Mucosa of gallbladder (tissue), 1 donor: Measurements from ENCODE around the gene SEZ6L2. TPM values are rescaled to one million over a fixed set of nuclear protein-coding genes. Genes with fewer than 3 reads are reported as not detected.
"Not testable (repeated sequence)": the region's sequence is repeated elsewhere in the genome, so short reads cannot be mapped to it uniquely, and the experiment has no call there.

Experiments
- DNase-seq: peaks from one replicate; pipeline ENCODE4 v3.0.0-alpha.2; 2020; ENCODE audit warnings: low spot score
- total RNA-seq: library from RNA; stranded (reverse); gene quantifications from one replicate; pipeline ENCODE4 v1.2.1, GENCODE V29; 2021
- donor health status: DM: no; HTN: no; CAD: no.

Gene SEZ6L2
- total RNA-seq, 1 donor from 2014 or later, result 113 TPM

GRCh38 chr16:29910819-29911675 lies 11.7 kb upstream of the SEZ6L2 start:
- no peak for DNase-seq

GRCh38 chr16:29909851-29910250 lies 10.5 kb upstream of the SEZ6L2 start:
- not testable (repeated sequence) for DNase-seq

- no peak for DNase-seq
Measured at GRCh38 chr16:29909391-29909790, 10.0 kb upstream of the SEZ6L2 start.

GRCh38 chr16:29908719-29909220 lies 9.4 kb upstream of the SEZ6L2 start:
- no peak for DNase-seq

GRCh38 chr16:29907973-29908372 lies 8.6 kb upstream of the SEZ6L2 start:
- no peak for DNase-seq

GRCh38 chr16:29906520-29907244 lies 7.3 kb upstream of the SEZ6L2 start:
- DNase-seq, result no peak

GRCh38 chr16:29905668-29906067 lies 6.3 kb upstream of the SEZ6L2 start:
- no peak for DNase-seq

GRCh38 chr16:29904947-29905346 lies 5.6 kb upstream of the SEZ6L2 start:
- DNase-seq, result no peak

- no peak for DNase-seq
Measured at GRCh38 chr16:29903590-29903989, 4.2 kb upstream of the SEZ6L2 start.

- no peak for DNase-seq
Measured at GRCh38 chr16:29901607-29901945, 2.2 kb upstream of the SEZ6L2 start.

GRCh38 chr16:29900888-29901606 lies 1.7 kb upstream of the SEZ6L2 start:
- no peak for DNase-seq

- peak; percentile 83 for DNase-seq
Measured at GRCh38 chr16:29900102-29900887, 945 bp upstream of the SEZ6L2 start, which contains the start of gene ASPHD1. TSS of gene ASPHD1 (plus strand) at chr16:29900488. CDS start at chr16:29900972, 484 bp downstream.

GRCh38 chr16:29898804-29899515 lies 390 bp downstream of the SEZ6L2 start:
- DNase-seq, result no peak

- no peak for DNase-seq
Measured at GRCh38 chr16:29898135-29898803, 1.1 kb downstream of the SEZ6L2 start.

- no peak for DNase-seq
Measured at GRCh38 chr16:29897333-29897732, 2.0 kb downstream of the SEZ6L2 start.

- DNase-seq, result no peak
Measured at GRCh38 chr16:29896841-29897240, 2.5 kb downstream of the SEZ6L2 start.

GRCh38 chr16:29894352-29894751 lies 5.0 kb downstream of the SEZ6L2 start:
- no peak for DNase-seq

- DNase-seq, result no peak
Measured at GRCh38 chr16:29893553-29893952, 5.8 kb downstream of the SEZ6L2 start.

GRCh38 chr16:29892458-29892813 lies 6.9 kb downstream of the SEZ6L2 start:
- DNase-seq, result no peak
